Lower lobe of right lung (tissue), 2 donors: ENCODE data around the gene PTPN12. TPM values are rescaled to one million over a fixed set of nuclear protein-coding genes. Genes with fewer than 3 reads are reported as not detected.
"Not testable (repeated sequence)": the region's sequence is repeated elsewhere in the genome, so short reads cannot be mapped to it uniquely, and the experiment has no call there.

Experiments
- ATAC-seq, 2 donors: fragments of 200-7000 bp; cut with Tn5 transposase; one replicate each; pipeline ENCODE4 v1.9.1; 2020 to 2022; ENCODE audit warnings: mild to moderate bottlenecking in 2 of 2, moderate library complexity in 2 of 2
- DNase-seq: peaks from one replicate; pipeline ENCODE4 v3.0.0-alpha.2; 2020
- H3K27ac ChIP-seq: fragments of 200-600 bp; one replicate; pipeline ENCODE4 v1.8.0; 2022
- H3K27me3 ChIP-seq: fragments of 200-600 bp; one replicate; pipeline ENCODE4 v1.8.0; 2022; ENCODE audit warnings: low read depth
- H3K36me3 ChIP-seq: fragments of 200-600 bp; one replicate; pipeline ENCODE4 v1.8.0; 2022; ENCODE audit warnings: mild to moderate bottlenecking
- H3K4me1 ChIP-seq: fragments of 200-600 bp; one replicate; pipeline ENCODE4 v1.8.0; 2022
- H3K4me3 ChIP-seq: fragments of 200-600 bp; one replicate; pipeline ENCODE4 v1.8.0; 2022; ENCODE audit warnings: mild to moderate bottlenecking
- H3K9me3 ChIP-seq: fragments of 200-600 bp; one replicate; pipeline ENCODE4 v1.8.0; 2022
- intact Hi-C: fragments of 100-400 bp; cut with DNase I; formaldehyde crosslinking; loops from one replicate; pipeline ENCODE4 v1.11.0; 2022
- total RNA-seq: library from RNA; stranded (reverse); fragmentation: NEBNext Ultra II Directional; extraction: Animal tissue kit (Norgen Biotek cat#: 25700); gene quantifications from one replicate; pipeline ENCODE4 v1.2.1, GENCODE V29; 2021
- TF ChIP-seq, protein P1 (sequence below): fragments of 200-600 bp; IDR thresholded peaks from one replicate; pipeline ENCODE4 v1.8.0; 2022; ENCODE audit warnings: antibody characterized with exemption, mild to moderate bottlenecking
- donor health status: DM: no; HTN: yes; CAD: no; lungs with severe emphysema.

The PTPN12 gene
- total RNA-seq, 1 donor from 2014 or later, result 164 TPM

DNA sequence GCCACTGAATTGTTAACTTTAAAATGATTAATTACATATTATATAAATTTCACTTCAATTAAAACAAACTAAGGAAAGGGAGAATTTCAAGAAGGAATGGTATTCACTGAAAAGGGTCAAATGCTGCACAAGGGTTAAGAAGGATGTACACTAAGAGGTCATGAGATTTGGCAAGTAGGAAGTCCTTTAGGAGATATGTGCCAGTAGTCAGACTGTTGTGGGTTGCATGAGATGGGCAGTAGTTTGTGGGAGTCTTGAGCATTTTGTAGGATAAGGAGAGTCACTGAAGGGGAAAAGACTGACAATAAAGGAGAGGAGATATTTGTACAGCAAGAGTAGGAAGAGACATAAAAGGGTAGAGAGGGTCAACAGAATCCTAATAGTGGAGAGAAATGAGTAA lies 12.4 kb upstream of the PTPN12 start:
- DNase-seq (no peak), ATAC-seq (peak; percentile 49 to 52)
- no peak overlapping the region for H3K4me3 ChIP-seq
- H3K36me3 ChIP-seq, result no peaks in the 10 kb centered on the region
- TF ChIP-seq, protein P1, sequence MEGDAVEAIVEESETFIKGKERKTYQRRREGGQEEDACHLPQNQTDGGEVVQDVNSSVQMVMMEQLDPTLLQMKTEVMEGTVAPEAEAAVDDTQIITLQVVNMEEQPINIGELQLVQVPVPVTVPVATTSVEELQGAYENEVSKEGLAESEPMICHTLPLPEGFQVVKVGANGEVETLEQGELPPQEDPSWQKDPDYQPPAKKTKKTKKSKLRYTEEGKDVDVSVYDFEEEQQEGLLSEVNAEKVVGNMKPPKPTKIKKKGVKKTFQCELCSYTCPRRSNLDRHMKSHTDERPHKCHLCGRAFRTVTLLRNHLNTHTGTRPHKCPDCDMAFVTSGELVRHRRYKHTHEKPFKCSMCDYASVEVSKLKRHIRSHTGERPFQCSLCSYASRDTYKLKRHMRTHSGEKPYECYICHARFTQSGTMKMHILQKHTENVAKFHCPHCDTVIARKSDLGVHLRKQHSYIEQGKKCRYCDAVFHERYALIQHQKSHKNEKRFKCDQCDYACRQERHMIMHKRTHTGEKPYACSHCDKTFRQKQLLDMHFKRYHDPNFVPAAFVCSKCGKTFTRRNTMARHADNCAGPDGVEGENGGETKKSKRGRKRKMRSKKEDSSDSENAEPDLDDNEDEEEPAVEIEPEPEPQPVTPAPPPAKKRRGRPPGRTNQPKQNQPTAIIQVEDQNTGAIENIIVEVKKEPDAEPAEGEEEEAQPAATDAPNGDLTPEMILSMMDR, result no peak
- peaks cover 14% of the 10 kb centered on the region for H3K4me1 ChIP-seq
- H3K27ac ChIP-seq, result no peak overlapping the region
- H3K9me3 ChIP-seq, result no peaks in the 10 kb centered on the region
- intact Hi-C loops, result no loop called here
- no peaks in the 10 kb centered on the region for H3K27me3 ChIP-seq

DNA sequence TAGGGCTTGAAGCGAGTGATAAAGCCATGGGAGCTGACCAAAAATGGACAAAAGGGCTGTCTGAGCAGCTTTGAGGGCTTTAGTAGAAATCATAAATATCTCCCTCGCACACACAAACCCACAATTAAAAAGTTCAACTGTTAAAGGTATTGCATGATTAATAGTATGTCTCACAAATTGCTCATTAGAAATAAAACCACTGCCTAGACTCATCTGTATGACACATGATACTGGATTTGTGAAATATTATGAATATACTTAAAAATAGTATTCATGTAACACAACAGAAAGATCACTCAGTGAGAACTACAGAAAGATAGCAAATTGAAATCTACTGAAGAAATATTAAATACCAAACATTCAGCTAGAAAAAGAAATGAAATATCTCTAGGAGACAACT lies 11.9 kb upstream of the PTPN12 start:
- H3K27me3 ChIP-seq, result no peaks in the 10 kb centered on the region
- intact Hi-C loops, result no loop called here
- DNase-seq, result no peak
- ATAC-seq, result no peak
- peaks cover 14% of the 10 kb centered on the region for H3K4me1 ChIP-seq
- no peaks in the 10 kb centered on the region for H3K9me3 ChIP-seq
- no peak overlapping the region for H3K4me3 ChIP-seq
- no peak overlapping the region for H3K27ac ChIP-seq
- H3K36me3 ChIP-seq, result no peaks in the 10 kb centered on the region
- TF ChIP-seq, protein P1, result no peak

DNA sequence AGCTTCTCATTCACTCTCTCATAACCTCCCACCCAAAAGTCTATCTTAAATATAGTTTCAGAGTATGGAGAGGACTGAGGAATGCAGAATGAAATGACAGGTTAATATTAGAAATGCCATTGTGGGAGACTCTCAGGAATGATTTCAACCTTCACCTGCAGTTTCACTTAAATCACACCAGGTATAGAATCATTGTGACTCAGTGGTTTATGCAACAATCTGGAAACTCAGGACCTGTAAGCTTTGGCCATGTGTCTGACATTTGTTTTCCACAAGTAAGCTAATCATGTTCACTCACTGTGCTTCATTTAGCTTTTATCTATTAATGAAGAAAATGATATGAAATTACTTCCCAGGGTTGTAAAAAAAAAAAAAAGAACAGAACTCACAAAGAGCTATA lies 8.7 kb upstream of the PTPN12 start:
- intact Hi-C loops, result no loop called here
- no peak for DNase-seq

DNA sequence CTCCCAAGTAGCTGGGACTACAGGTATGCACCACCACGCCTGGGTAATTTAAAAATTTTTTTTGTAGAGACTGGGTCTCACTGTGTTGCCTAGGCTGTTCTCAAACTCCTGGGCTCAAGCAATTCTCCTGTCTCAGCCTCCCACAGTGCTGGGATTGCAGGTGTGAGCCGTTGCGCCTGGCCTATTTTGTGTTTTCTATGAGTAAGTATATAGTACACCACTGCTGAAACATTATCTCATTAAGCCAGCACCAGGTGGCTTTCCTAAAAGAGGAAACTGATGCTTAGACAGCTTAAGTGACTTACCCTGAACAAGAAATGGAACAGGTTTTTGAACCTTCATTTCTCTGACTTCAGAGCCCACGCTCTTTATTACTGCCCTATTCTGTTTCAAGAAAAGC lies 7.8 kb upstream of the PTPN12 start:
- TF ChIP-seq, protein P1, result no peak
- no peaks in the 10 kb centered on the region for H3K9me3 ChIP-seq
- H3K4me1 ChIP-seq, result peaks cover 15% of the 10 kb centered on the region
- H3K27ac ChIP-seq, result no peak overlapping the region
- no peaks in the 10 kb centered on the region for H3K36me3 ChIP-seq
- H3K27me3 ChIP-seq, result no peaks in the 10 kb centered on the region
- H3K4me3 ChIP-seq, result no peak overlapping the region
- intact Hi-C loops, result no loop called here
- no peak for ATAC-seq
- DNase-seq, result no peak

More for the DNA sequence above, 8.7 kb upstream of the PTPN12 start:
- H3K9me3 ChIP-seq, result no peaks in the 10 kb centered on the region
- H3K4me3 ChIP-seq, result no peak overlapping the region
- TF ChIP-seq, protein P1, result no peak
- H3K27ac ChIP-seq, result no peak overlapping the region
- H3K36me3 ChIP-seq, result no peaks in the 10 kb centered on the region
- H3K4me1 ChIP-seq, result peaks cover 19% of the 10 kb centered on the region
- H3K27me3 ChIP-seq, result no peaks in the 10 kb centered on the region
- no peak for ATAC-seq

DNA sequence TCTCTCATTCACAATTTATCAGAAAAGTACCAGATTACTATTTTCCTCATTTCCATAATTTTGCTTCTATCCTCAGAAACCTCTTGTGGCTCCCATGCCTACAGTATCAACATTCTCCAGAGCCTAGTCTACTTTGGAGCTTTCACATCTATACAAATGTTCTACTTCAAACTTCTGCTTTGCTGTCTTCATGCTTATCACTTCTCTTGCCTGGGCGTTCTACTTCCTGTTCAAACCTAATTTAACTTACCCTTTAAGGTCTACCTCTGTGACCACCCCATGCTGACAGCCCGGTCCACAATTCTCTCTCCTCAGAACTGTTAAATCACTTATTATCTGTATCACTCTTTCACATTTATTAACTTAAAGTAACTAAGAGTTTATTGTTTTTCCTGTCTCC lies 6.1 kb upstream of the PTPN12 start:
- DNase-seq, result no peak
- no peak overlapping the region for H3K4me3 ChIP-seq
- H3K36me3 ChIP-seq, result no peaks in the 10 kb centered on the region
- no peaks in the 10 kb centered on the region for H3K9me3 ChIP-seq
- peaks cover 9% of the 10 kb centered on the region for H3K4me1 ChIP-seq
- H3K27ac ChIP-seq, result no peak overlapping the region
- H3K27me3 ChIP-seq, result no peaks in the 10 kb centered on the region
- TF ChIP-seq, protein P1, result no peak
- intact Hi-C loops, result no loop called here
- ATAC-seq, result peak; percentile 39 to 55

DNA sequence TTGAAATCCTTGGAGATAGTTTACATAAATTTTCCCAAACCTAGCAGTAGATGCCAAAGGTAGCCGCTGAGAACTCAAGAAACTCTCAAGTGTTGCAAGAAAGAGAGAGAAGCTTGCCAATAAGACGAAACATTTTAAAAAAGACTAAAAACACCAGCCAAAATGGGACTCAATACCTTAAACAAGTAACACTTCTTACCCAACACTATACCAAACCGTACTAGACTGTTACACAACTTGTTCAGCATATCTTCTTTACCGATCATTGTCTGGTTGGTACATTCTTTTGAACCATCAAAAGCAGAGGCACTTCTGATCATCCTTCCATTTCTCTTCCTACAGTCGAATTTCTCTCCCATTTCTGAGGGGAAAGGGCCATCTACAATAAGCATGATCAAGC lies 4.8 kb upstream of the PTPN12 start:
- DNase-seq (no peak), ATAC-seq (no peak)
- no peaks in the 10 kb centered on the region for H3K27me3 ChIP-seq
- peaks cover 12% of the 10 kb centered on the region for H3K4me1 ChIP-seq
- TF ChIP-seq, protein P1, result no peak
- H3K27ac ChIP-seq, result no peak overlapping the region
- no peaks in the 10 kb centered on the region for H3K36me3 ChIP-seq
- H3K9me3 ChIP-seq, result no peaks in the 10 kb centered on the region
- no peak overlapping the region for H3K4me3 ChIP-seq
- intact Hi-C loops, result no loop called here

DNA sequence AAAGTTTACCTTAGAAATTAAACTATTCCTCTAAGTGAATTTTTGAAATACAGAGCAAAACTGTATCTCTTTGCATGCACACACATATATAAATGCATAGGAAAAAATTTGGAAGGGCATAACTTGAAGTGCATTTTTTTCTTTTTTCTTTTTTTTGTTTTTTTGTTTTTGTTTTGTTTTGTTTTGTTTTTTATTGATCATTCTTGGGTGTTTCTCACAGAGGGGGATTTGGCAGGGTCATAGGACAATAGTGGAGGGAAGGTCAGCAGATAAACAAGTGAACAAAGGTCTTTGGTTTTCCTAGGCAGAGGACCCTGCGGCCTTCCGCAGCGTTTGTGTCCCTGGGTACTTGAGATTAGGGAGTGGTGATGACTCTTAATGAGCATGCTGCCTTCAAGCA lies 4.4 kb upstream of the PTPN12 start:
- H3K27ac ChIP-seq, H3K9me3 ChIP-seq, ATAC-seq, intact Hi-C loops, DNase-seq, H3K27me3 ChIP-seq, H3K36me3 ChIP-seq, H3K4me3 ChIP-seq: not testable (repeated sequence)
- H3K4me1 ChIP-seq, result peaks cover 12% of the 10 kb centered on the region

DNA sequence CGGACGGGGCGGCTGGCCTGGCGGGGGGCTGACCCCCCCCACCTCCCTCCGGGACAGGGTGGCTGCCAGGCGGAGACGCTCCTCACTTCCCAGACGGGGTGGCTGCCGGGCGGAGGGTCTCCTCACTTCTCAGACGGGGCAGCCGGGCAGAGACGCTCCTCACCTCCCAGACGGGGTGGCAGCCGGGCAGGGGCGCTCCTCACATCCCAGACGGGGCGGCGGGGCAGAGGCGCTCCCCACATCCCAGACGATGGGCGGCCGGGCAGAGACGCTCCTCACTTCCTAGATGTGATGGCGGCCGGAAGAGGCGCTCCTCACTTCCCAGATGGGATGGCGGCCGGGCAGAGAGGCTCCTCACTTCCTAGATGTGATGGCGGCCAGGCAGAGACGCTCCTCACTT lies 3.0 kb upstream of the PTPN12 start:
- H3K36me3 ChIP-seq, intact Hi-C loops, H3K27ac ChIP-seq, H3K27me3 ChIP-seq, H3K9me3 ChIP-seq, ATAC-seq, DNase-seq, H3K4me3 ChIP-seq: not testable (repeated sequence)
- H3K4me1 ChIP-seq, result peaks cover 14% of the 10 kb centered on the region
